RWPE1 (cell line): Measurements from ENCODE around the gene POU6F2.

Experiments used
- CTCF ChIA-PET: fragments of 350-600 bp; sonication (Branson Sonifier 250); formaldehyde crosslinking; extraction: SDS; loops from one replicate; lab custom pipeline; 2021; lab: Yijun Ruan, JAX
- POLR2A ChIA-PET: fragments of 400-600 bp; formaldehyde crosslinking; extraction: SDS; loops from one replicate; lab custom pipeline; 2020; ENCODE audit warnings: antibody characterized with exemption; ENCODE audit not compliant: low non-redundant PET; lab: Yijun Ruan, JAX
- DNase-seq: peaks from one replicate; pipeline ENCODE4 v3.0.0; 2012; ENCODE audit warnings: low spot score
- H3K27ac ChIP-seq: fragments of 450-650 bp; 2 replicates; pipeline ENCODE4 v1.5.1; 2017
- CTCF ChIP-seq: fragments of 450-650 bp; conservative IDR thresholded peaks from 2 replicates; pipeline ENCODE4 v1.5.1; 2017; ENCODE audit warnings: low read depth, mild to moderate bottlenecking

POU6F2 gene

GRCh38 chr7:39152701-39153100 is 175.0 kb downstream of the POU6F2 start:
- no peak for TF ChIP-seq CTCF
- CTCF ChIA-PET: no interaction called here

GRCh38 chr7:39153113-39153512 is 175.4 kb downstream of the POU6F2 start:
- POLR2A ChIA-PET: no interaction called here
- CTCF ChIA-PET: no interaction called here
- no peak for TF ChIP-seq CTCF
- no peak overlapping the region for H3K27ac ChIP-seq
- DNase-seq: no peak

More at GRCh38 chr7:39152701-39153100, 175.0 kb downstream of the POU6F2 start:
- H3K27ac ChIP-seq: no peak overlapping the region
- no peak for DNase-seq
- POLR2A ChIA-PET: no interaction called here

- no peak for DNase-seq
- no peak overlapping the region for H3K27ac ChIP-seq
- ChIA-PET POLR2A (no interaction called here), CTCF (no interaction called here)
- no peak for TF ChIP-seq CTCF
Observed at GRCh38 chr7:39153647-39154046, 175.9 kb downstream of the POU6F2 start.

GRCh38 chr7:39154815-39155214 is 177.1 kb downstream of the POU6F2 start:
- no peak for TF ChIP-seq CTCF
- POLR2A ChIA-PET: no interaction called here
- DNase-seq: no peak
- no peak overlapping the region for H3K27ac ChIP-seq
- CTCF ChIA-PET: no interaction called here

- no peak overlapping the region for H3K27ac ChIP-seq
- CTCF ChIA-PET: interaction anchor here (0.7 kb wide), 1 partner anchor 18 kb away, joined by 3 read pairs; no protein-coding TSS in a partner anchor
- POLR2A ChIA-PET: no interaction called here
- no peak for DNase-seq
- no peak for TF ChIP-seq CTCF
Observed at GRCh38 chr7:39158367-39158766, 180.7 kb downstream of the POU6F2 start.

- DNase-seq: no peak
- ChIA-PET CTCF (no interaction called here), POLR2A (no interaction called here)
- no peak overlapping the region for H3K27ac ChIP-seq
- no peak for TF ChIP-seq CTCF
Observed at GRCh38 chr7:39161903-39162302, 184.2 kb downstream of the POU6F2 start.

- DNase-seq: no peak
- no peak overlapping the region for H3K27ac ChIP-seq
- ChIA-PET CTCF (no interaction called here), POLR2A (no interaction called here)
- no peak for TF ChIP-seq CTCF
Observed at GRCh38 chr7:39164887-39165286, 187.2 kb downstream of the POU6F2 start.
